Limb (tissue), 2 donors: ENCODE data around the gene ZNF777.
"Not testable (repeated sequence)": the region's sequence is repeated elsewhere in the genome, so short reads cannot be mapped to it uniquely, and the experiment has no call there.

Experiments used
- DNase-seq, 2 donors: peaks; one replicate each; pipeline ENCODE4 v3.0.0-alpha.2; 2016; ENCODE audit errors: extremely low spot score in 2 of 2

The ZNF777 gene

GRCh38 chr7:149420006-149420405 lies 40.9 kb downstream of the ZNF777 start:
- DNase-seq = no peak

DNA sequence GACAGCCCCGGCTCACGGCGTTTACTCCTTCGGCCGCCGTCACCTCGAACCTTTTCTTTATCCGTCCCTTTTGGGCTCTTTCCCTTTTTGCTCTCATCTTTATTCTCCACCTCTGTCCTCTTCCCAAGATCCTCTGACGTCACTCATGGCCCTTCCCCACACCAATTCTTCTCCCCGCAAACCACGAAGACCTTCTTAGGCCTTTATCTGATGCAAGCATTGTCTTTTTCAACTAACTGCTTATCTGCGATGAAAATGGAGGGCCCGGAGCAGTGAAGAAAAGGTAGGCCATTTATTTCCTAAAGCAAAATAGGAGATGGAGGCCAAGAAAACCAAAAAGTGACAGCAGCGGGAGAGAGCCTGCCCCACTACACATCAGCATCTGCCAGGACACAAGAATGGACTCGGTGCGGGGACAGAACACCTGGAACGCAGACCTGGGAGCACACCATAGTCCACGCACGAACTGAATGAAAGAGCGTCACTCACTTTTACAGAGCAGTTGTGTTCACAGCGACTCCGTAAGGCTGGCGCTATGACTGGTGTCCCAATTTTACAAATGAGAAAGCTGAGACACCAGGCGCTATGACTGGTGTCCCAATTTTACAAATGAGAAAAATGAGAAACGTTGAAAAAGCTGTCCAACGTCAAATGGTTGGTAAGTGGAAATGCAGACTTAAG lies 45.3 kb downstream of the ZNF777 start:
- peak in 1 of 2 donors; percentile 7 for DNase-seq

GRCh38 chr7:149414745-149415390 lies 46.0 kb downstream of the ZNF777 start:
- DNase-seq = peak; percentile 39 to 83

- no peak for DNase-seq
These were observed 46.7 kb downstream of the ZNF777 start for GRCh38 chr7:149414171-149414570.

GRCh38 chr7:149413083-149413482 lies 47.8 kb downstream of the ZNF777 start:
- not testable (repeated sequence) for DNase-seq

GRCh38 chr7:149409895-149410294 lies 51.0 kb downstream of the ZNF777 start:
- no peak for DNase-seq

DNA sequence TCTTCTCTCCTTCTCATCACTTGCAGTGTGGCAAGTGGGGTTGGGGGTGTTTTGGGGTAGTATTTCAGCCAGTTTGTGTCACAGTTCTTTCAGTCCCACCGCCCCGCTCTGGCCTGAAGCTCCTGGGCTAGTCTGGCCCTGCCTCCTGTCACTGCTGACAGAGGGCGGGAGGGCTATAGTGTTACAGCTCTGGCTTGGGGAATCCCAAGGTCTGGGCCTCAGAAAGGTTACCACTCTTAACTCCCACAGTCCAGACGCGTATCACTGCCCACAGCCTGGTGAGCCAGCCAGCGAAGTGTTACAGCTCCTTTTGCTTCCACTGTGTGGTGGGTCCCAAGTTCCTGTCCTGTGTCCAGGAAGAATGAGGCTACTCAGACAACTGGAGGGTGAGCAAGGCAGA lies 56.0 kb downstream of the ZNF777 start:
- DNase-seq = no peak

- DNase-seq = no peak
These were observed 56.5 kb downstream of the ZNF777 start for GRCh38 chr7:149404396-149404795.

DNA sequence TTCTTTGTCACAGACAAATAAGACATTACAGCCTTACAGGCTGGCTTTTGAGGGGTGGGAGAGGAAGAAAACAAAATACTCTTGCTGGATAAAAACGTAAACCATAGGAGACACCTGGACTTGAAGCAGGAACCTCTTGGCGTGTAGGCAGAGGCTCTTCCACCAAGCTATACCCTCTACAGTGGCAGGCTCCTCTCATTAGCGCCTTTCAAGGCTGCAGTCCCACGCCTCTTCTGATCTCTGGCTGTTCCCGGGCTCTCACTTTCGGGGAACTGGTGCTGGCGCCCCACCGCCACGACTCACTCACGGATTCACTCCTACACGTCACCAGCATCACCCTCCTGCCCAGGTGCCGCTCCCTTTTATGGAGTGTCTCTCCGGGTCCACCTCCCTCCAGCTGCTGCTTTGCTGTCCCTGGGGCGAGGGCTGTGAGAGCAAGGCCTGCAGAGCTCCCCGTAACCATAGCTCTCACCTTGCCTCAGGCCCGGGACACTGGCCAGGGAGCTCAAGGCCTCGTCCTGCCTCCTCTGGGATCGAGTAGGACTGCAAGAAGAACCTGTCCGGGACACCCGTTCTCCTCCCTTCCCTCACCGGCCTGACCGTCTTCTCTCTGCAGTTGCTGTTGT lies 62.6 kb downstream of the ZNF777 start:
- no peak for DNase-seq

- DNase-seq = no peak
These were observed 63.3 kb downstream of the ZNF777 start for GRCh38 chr7:149397470-149398043.

GRCh38 chr7:149388550-149389335 lies 72.1 kb downstream of the ZNF777 start:
- not testable (repeated sequence) for DNase-seq

GRCh38 chr7:149386514-149386913 lies 74.3 kb downstream of the ZNF777 start:
- DNase-seq = not testable (repeated sequence)

- DNase-seq = no peak
These were observed 75.5 kb downstream of the ZNF777 start for GRCh38 chr7:149385195-149385950.
